Upper lobe of left lung (tissue), 4 donors: ENCODE measurements around the gene ZNF74.
"Not testable (repeated sequence)": the region's sequence is repeated elsewhere in the genome, so short reads cannot be mapped to it uniquely, and the experiment has no call there.

Source experiments
- EP300 ChIP-seq, 4 donors: sonication (generic); formaldehyde crosslinking; IDR thresholded peaks; one replicate each; pipeline ENCODE4 v1.5.1; 2017; ENCODE audit warnings: antibody characterized with exemption in 4 of 4, control low read depth in 2 of 4
- POLR2AphosphoS5 ChIP-seq, 2 donors: sonication (generic); formaldehyde crosslinking; IDR thresholded peaks; one replicate each; pipeline ENCODE4 v1.5.1; 2017; ENCODE audit warnings: antibody characterized with exemption in 2 of 2

DNA sequence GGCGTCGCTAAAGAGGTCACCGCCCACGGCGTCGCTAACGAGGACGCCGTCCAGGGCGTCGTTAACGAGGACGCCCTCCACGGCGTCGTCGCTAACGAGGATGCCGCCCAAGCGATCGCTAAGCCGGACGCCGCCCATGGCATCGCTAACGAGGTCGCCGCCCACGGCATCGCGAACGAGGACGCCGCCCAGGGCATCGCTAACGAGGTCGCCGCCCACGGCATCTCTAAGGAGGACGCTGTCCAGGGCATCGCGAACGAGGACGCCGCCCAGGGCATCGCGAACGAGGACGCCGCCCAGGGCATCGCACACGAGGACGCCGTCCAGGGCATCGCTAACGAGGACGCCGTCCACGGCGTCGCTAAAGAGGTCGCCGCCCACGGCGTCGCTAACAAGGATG lies 37.0 kb upstream of the ZNF74 start:
- TF ChIP-seq POLR2AphosphoS5, EP300 (IDR thresholded peaks at IDR 0.05): not testable (repeated sequence)
